Measurements from ENCODE around the gene IFITM1.
"Not testable (repeated sequence)": the region's sequence is repeated elsewhere in the genome, so short reads cannot be mapped to it uniquely, and the experiment has no call there.

GRCh38 chr11:314554-314875 is 675 bp downstream of the IFITM1 start:
- TF ChIP-seq, protein P1, sequence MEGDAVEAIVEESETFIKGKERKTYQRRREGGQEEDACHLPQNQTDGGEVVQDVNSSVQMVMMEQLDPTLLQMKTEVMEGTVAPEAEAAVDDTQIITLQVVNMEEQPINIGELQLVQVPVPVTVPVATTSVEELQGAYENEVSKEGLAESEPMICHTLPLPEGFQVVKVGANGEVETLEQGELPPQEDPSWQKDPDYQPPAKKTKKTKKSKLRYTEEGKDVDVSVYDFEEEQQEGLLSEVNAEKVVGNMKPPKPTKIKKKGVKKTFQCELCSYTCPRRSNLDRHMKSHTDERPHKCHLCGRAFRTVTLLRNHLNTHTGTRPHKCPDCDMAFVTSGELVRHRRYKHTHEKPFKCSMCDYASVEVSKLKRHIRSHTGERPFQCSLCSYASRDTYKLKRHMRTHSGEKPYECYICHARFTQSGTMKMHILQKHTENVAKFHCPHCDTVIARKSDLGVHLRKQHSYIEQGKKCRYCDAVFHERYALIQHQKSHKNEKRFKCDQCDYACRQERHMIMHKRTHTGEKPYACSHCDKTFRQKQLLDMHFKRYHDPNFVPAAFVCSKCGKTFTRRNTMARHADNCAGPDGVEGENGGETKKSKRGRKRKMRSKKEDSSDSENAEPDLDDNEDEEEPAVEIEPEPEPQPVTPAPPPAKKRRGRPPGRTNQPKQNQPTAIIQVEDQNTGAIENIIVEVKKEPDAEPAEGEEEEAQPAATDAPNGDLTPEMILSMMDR (IDR thresholded peaks at IDR 0.05): not testable (repeated sequence)
- TF ChIP-seq POLR2A, EP300 (IDR thresholded peaks at IDR 0.05): not testable (repeated sequence)
